ENCODE results near the gene FAM98B.

GRCh38 chr15:38454696-38455090 is 766 bp downstream of the FAM98B start:
- TF ChIP-seq CTCF (tag by site-specific recombination; IDR thresholded peaks at IDR 0.05) = no peak
- TF ChIP-seq, protein P1, sequence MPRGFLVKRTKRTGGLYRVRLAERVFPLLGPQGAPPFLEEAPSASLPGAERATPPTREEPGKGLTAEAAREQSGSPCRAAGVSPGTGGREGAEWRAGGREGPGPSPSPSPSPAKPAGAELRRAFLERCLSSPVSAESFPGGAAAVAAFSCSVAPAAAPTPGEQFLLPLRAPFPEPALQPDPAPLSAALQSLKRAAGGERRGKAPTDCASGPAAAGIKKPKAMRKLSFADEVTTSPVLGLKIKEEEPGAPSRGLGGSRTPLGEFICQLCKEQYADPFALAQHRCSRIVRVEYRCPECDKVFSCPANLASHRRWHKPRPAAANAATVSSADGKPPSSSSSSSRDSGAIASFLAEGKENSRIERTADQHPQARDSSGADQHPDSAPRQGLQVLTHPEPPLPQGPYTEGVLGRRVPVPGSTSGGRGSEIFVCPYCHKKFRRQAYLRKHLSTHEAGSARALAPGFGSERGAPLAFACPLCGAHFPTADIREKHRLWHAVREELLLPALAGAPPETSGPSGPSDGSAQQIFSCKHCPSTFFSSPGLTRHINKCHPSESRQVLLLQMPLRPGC (tag by site-specific recombination; IDR thresholded peaks at IDR 0.05) = no peak
- no peak for TF ChIP-seq ZFHX2 (tag by site-specific recombination; conservative IDR thresholded peaks at IDR 0.05)
- TF ChIP-seq ZNF24 (tag by site-specific recombination; IDR thresholded peaks at IDR 0.05) = no peak
- TF ChIP-seq ZNF175 (tag by site-specific recombination; IDR thresholded peaks at IDR 0.05) = no peak
- no peak for TF ChIP-seq ZNF521 (tag by site-specific recombination; IDR thresholded peaks at IDR 0.05)
- TF ChIP-seq ZNF692 (tag by site-specific recombination; IDR thresholded peaks at IDR 0.05) = no peak
- no peak for TF ChIP-seq YY2 (tag by site-specific recombination; IDR thresholded peaks at IDR 0.05)
- TF ChIP-seq ZNF266 (tag by site-specific recombination; IDR thresholded peaks at IDR 0.05; ENCODE audit: low read depth) = no peak
- TF ChIP-seq TCF7L2 (IDR thresholded peaks at IDR 0.05; ENCODE audit: borderline replicate concordance, low read depth, low read length) = no peak
